ENCODE data around the gene RRAGD.
A peak's percentile ranks its signal among the peaks of the same experiment; 100 is the strongest.

DNA sequence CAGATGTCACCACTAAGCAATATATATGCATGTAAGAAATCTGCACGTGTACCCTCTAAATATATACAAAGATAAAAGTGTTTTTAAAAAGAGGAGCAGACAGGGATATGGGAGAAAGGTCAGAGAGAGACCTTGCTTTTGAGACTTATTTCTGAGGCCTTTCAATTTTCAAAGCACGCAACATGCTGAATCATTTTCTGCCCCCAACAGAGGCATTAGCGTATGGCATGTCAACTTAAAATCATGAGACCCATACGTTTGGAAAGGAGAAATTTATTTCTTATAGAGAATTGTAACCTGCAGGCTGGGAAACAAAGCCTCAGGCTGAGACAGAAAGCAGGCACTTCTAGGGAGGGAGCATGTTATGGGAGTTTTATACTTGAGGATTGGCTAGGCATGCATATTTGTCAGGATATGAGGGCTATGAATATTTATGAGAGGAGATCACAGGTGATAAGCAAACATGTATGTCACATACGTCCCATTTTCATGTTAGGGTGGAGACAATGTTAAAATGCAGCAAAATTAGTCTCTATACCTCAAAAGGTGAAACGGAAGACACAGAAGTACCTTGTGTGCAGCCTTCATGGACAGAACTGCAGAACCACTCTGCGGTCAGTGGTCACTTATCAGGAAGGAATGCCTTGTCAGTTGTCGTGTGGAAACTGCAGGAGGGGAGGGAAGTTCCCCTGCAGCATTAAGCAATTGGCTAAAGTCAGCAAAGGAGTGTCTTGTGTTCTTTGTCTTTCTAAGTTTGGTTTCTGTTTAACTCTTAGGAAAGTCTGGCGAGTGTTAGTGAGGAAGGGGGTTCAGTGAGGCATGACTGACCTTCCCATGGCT, 90.7 kb downstream of the RRAGD start:
- TF ChIP-seq POLR2A (IDR thresholded peaks at IDR 0.05) (no peak), POLR2AphosphoS5 (IDR thresholded peaks at IDR 0.05) (peak in 1 of 2 donors; percentile 60), CTCF (IDR thresholded peaks at IDR 0.05) (no peak)
